Osteocyte (in vitro differentiated cells): Measurements from ENCODE around the gene GCLC. TPM values are rescaled to one million over a fixed set of nuclear protein-coding genes. Genes with fewer than 3 reads are reported as not detected.
"Not testable (repeated sequence)": the region's sequence is repeated elsewhere in the genome, so short reads cannot be mapped to it uniquely, and the experiment has no call there.

Experiments used
- DNase-seq: peaks from one replicate; pipeline ENCODE4 v3.0.0; 2021; ENCODE audit warnings: mixed read lengths; ENCODE audit not compliant: unreplicated experiment; ENCODE audit errors: extremely low spot score
- H3K27ac Mint-ChIP-seq: one replicate; pipeline ENCODE4 v1.8.0; 2021; ENCODE audit warnings: mild to moderate bottlenecking, mixed read lengths; ENCODE audit not compliant: unreplicated experiment
- H3K27me3 Mint-ChIP-seq: one replicate; pipeline ENCODE4 v1.8.0; 2021; ENCODE audit warnings: mixed read lengths; ENCODE audit not compliant: unreplicated experiment
- H3K36me3 Mint-ChIP-seq: one replicate; pipeline ENCODE4 v1.8.0; 2021; ENCODE audit warnings: mixed read lengths; ENCODE audit not compliant: unreplicated experiment
- H3K4me1 Mint-ChIP-seq: one replicate; pipeline ENCODE4 v1.8.0; 2021; ENCODE audit warnings: mixed read lengths; ENCODE audit not compliant: unreplicated experiment
- H3K4me3 Mint-ChIP-seq: one replicate; pipeline ENCODE4 v1.8.0; 2021; ENCODE audit warnings: mild to moderate bottlenecking, moderate library complexity, mixed read lengths; ENCODE audit not compliant: unreplicated experiment
- H3K9me3 Mint-ChIP-seq: one replicate; pipeline ENCODE4 v1.8.0; 2021; ENCODE audit warnings: mixed read lengths; ENCODE audit not compliant: unreplicated experiment
- CTCF ChIP-seq: fragments of 200-600 bp; sonication (generic); IDR thresholded peaks from 2 replicates; pipeline ENCODE4 v1.5.0; 2021; ENCODE audit warnings: antibody characterized with exemption, mild to moderate bottlenecking, moderate library complexity
- total RNA-seq: library from RNA; stranded (reverse); gene quantifications from 2 replicates; pipeline ENCODE4 v1.2.1, GENCODE V29; 2021

GCLC gene
- total RNA-seq, 1 donor from 2014 or later: 43.7 TPM

GRCh38 chr6:53484476-53485280 is 60.2 kb downstream of the GCLC start:
- TF ChIP-seq CTCF: peak; percentile 93
- no peak overlapping the region for H3K4me3 Mint-ChIP-seq

GRCh38 chr6:53483423-53484353 is 61.2 kb downstream of the GCLC start:
- no peak overlapping the region for H3K4me3 Mint-ChIP-seq
- no peak for TF ChIP-seq CTCF
- no peaks in the 10 kb centered on the region for H3K36me3 Mint-ChIP-seq
- H3K27me3 Mint-ChIP-seq: peaks cover 42% of the 10 kb centered on the region
- H3K27ac Mint-ChIP-seq: no peak overlapping the region
- H3K9me3 Mint-ChIP-seq: no peaks in the 10 kb centered on the region
- DNase-seq: no peak
- no peaks in the 10 kb centered on the region for H3K4me1 Mint-ChIP-seq

More at GRCh38 chr6:53484476-53485280, 60.2 kb downstream of the GCLC start:
- Mint-ChIP-seq H3K36me3 (no peaks in the 10 kb centered on the region), H3K9me3 (no peaks in the 10 kb centered on the region), H3K4me1 (no peaks in the 10 kb centered on the region), H3K27me3 (peaks cover 47% of the 10 kb centered on the region), H3K27ac (no peak overlapping the region)
- no peak for DNase-seq

- peaks cover 5% of the 10 kb centered on the region for H3K4me1 Mint-ChIP-seq
- TF ChIP-seq CTCF: no peak
- no peaks in the 10 kb centered on the region for H3K36me3 Mint-ChIP-seq
Measured at GRCh38 chr6:53481323-53481722, 63.6 kb downstream of the GCLC start.

GRCh38 chr6:53480774-53481173 is 64.1 kb downstream of the GCLC start:
- peaks cover 18% of the 10 kb centered on the region for H3K27me3 Mint-ChIP-seq
- not testable (repeated sequence) for H3K9me3 Mint-ChIP-seq, H3K36me3 Mint-ChIP-seq, H3K4me1 Mint-ChIP-seq, H3K27ac Mint-ChIP-seq, H3K4me3 Mint-ChIP-seq, DNase-seq

More at GRCh38 chr6:53481323-53481722, 63.6 kb downstream of the GCLC start:
- no peak for DNase-seq
- Mint-ChIP-seq H3K27me3 (peaks cover 23% of the 10 kb centered on the region), H3K27ac (no peak overlapping the region), H3K4me3 (no peak overlapping the region), H3K9me3 (no peaks in the 10 kb centered on the region)

GRCh38 chr6:53479871-53480270 is 65.0 kb downstream of the GCLC start:
- Mint-ChIP-seq H3K27ac (no peak overlapping the region), H3K9me3 (no peaks in the 10 kb centered on the region), H3K36me3 (no peaks in the 10 kb centered on the region), H3K27me3 (peaks cover 10% of the 10 kb centered on the region), H3K4me1 (peaks cover 5% of the 10 kb centered on the region), H3K4me3 (no peak overlapping the region)
- no peak for DNase-seq
- TF ChIP-seq CTCF: no peak
